ENCODE data around the gene CHFR. TPM values are rescaled to one million over a fixed set of nuclear protein-coding genes. Genes with fewer than 3 reads are reported as not detected.
"Not testable (repeated sequence)": the region's sequence is repeated elsewhere in the genome, so short reads cannot be mapped to it uniquely, and the experiment has no call there.

The CHFR gene
- total RNA-seq, 2 donors from 2014 or later, result 60.4 to 73.2 TPM

GRCh38 chr12:132836230-132836629, 51.2 kb downstream of the CHFR start:
- Mint-ChIP-seq H3K27ac (peak overlapping the region; percentile 45), H3K36me3 (peaks cover 2 to 30% of the 10 kb centered on the region in 2 donors)
- not testable (repeated sequence) for DNase-seq (ENCODE audit: low spot score in 2 of 2); ATAC-seq; H3K9me3 Mint-ChIP-seq

GRCh38 chr12:132835076-132836025, 52.1 kb downstream of the CHFR start:
- ATAC-seq, result no peak

DNA sequence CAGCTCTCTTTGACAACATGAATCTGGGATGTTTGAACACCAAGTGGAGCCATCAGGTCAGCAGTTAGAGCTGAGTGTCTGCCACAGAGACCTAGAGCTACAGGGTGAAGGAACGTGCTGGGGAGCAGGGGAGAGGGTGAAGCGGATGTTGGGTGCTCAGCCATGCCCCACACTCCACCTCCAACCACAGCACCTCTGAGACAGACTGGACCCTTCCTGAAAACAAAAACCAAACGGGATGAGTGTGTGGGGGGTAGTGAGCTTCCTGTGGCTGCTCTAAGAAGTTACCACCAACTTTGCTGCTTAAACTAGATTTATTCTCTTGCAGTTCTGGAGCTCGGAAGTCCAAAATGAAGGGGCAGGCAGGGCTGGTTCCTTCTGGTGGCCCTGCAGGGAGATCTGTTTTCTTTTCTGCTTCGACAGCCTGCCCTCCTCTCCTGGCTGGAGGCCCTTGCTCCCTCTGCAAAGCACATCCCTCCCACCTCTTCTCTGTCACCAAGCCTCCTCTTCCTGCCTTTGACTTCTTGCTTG, 53.2 kb downstream of the CHFR start:
- peak; percentile 81 to 85 for ATAC-seq
- Mint-ChIP-seq H3K36me3 (peaks cover 0 to 18% of the 10 kb centered on the region in 2 donors), H3K9me3 (no peaks in the 10 kb centered on the region), H3K27ac (peak overlapping the region; percentile 86 to 98)
- DNase-seq (ENCODE audit: low spot score in 2 of 2), result peak in 1 of 2 donors; percentile 30

More at GRCh38 chr12:132835076-132836025, 52.1 kb downstream of the CHFR start:
- H3K36me3 Mint-ChIP-seq, result peaks cover 0 to 29% of the 10 kb centered on the region in 2 donors
- peak overlapping the region; percentile 86 to 98 for H3K27ac Mint-ChIP-seq
- no peaks in the 10 kb centered on the region for H3K9me3 Mint-ChIP-seq
- DNase-seq (ENCODE audit: low spot score in 2 of 2), result no peak

DNA sequence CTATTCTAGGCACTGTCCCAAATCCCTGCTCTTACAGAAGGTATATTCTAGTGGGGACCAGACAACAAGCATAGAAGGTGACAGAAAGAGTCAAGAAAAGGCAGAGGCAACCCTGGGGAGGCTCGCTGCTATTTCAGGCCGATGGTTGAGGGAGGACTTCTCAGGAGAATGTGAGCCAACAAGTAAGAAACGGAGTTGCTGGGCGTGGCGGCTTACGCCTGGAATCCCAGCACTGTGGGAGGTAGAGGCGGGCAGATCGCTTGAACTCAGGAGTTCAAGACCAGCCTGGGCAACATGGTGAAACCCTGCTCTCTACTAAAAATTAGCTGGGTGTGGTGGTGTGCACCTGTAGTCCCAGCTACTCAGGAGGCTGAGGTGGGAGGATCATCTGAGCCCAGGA, 54.1 kb downstream of the CHFR start:
- ATAC-seq (no peak), DNase-seq (ENCODE audit: low spot score in 2 of 2) (no peak)
- peak overlapping the region; percentile 86 to 98 for H3K27ac Mint-ChIP-seq
- H3K36me3 Mint-ChIP-seq, result peaks cover under 1 to 14% of the 10 kb centered on the region in 2 donors
- no peaks in the 10 kb centered on the region for H3K9me3 Mint-ChIP-seq

GRCh38 chr12:132831771-132832170, 55.6 kb downstream of the CHFR start:
- DNase-seq (ENCODE audit: low spot score in 2 of 2) (no peak), ATAC-seq (no peak)
- peaks cover 15 to 23% of the 10 kb centered on the region in 2 donors for H3K36me3 Mint-ChIP-seq
- H3K9me3 Mint-ChIP-seq, result no peaks in the 10 kb centered on the region
- H3K27ac Mint-ChIP-seq, result no peak overlapping the region

DNA sequence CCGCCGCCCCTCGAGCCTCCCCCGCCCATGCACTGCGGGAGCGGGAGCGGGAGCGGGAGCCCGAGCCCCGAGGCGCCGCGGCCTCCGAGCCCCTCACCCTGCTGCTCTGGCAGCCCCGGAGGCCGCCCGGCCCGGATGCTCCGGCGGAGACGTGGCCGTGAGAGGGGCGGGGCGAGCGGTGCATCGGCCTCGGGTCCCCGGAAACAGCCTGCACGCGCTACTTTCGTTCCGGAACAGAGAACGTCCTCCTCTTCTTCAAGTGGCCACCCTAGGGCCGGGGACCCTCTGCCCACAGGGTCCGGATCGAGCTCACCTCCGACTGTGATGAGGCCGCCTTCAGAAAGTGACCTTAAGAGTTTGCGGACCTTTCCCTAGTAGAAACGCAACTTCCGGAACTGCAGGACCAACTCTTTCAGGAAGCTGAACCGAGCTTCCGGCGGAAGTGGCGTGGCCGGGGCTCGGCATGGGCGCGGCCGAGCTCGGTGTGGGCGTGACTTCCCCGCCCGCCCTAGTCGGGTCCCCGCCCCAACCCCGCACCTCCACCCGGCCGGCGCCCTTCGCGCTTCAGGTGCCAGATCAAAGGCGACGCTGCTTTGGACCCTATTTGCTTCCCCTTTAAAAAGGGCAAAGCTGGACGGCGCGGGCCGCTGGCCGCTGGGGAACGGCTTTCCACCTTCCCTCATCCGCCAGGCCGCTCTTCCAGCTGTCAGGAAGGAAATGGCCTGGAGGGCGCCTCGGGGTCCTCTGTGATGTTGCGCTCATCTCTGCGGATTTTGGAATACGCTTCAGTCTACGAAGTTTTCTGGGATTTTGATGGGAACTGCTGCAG, 58.5 kb downstream of the CHFR start, which contains the start of gene GOLGA3:
Gene GOLGA3, minus strand, starts transcription at position 164 of the 829 bp plus-strand sequence. CDS start 6,741 bp downstream, outside the sequence.
- ATAC-seq (peak; percentile 92 to 97), DNase-seq (ENCODE audit: low spot score in 2 of 2) (peak; percentile 93 to 95)
- Mint-ChIP-seq H3K9me3 (no peaks in the 10 kb centered on the region), H3K36me3 (peaks cover 30 to 31% of the 10 kb centered on the region in 2 donors), H3K27ac (peak within 1 kb of the TSS; percentile 100)

DNA sequence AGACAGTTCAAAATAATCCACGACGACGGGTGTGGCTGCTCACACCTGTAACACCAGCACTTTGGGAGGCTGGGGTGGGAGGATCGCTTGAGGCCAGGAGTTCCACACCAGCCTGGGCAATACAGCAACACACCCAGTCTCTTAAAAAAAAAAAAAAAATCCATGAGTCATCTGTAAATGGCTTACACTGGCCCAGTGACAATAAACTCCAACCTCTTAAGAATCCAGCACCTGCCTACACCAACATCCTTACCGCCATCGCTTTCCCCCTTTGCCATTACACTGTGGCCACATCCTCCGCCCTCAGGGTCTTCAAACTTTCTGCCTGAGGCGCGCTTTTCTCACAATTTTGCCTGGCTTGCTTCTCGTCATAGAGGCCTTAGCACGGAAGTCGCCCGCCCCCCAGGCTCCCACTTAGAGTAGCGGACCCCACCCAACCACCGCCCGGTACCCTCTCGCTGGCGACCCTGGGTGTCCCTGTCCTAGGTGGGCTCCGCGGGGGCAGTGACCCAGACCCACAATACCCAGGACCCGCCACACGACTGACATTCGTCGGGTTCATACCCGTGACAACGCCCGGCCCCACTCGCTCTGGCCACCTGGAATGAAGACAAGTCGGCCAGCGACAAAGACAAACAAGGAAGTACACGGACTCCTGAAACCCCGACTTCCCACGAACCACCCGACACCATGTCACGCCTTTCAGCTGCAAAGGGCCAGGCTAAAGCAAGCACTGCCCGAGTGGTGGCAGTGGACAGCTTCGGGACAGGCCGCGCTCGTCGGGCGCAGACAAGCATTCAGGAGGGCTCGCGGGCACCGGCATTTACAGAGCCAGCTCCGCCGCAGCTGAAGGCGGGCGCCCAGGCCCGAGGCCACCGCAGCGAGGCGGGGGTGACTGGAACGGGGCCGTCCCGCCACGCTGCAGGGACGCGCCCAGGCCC, 59.4 kb downstream of the CHFR start:
- Mint-ChIP-seq H3K36me3 (peaks cover 22 to 30% of the 10 kb centered on the region in 2 donors), H3K9me3 (no peaks in the 10 kb centered on the region), H3K27ac (peak overlapping the region; percentile 94 to 100)
- ATAC-seq, result peak; percentile 38 to 67
- peak in 1 of 2 donors; percentile 21 for DNase-seq (ENCODE audit: low spot score in 2 of 2)

DNA sequence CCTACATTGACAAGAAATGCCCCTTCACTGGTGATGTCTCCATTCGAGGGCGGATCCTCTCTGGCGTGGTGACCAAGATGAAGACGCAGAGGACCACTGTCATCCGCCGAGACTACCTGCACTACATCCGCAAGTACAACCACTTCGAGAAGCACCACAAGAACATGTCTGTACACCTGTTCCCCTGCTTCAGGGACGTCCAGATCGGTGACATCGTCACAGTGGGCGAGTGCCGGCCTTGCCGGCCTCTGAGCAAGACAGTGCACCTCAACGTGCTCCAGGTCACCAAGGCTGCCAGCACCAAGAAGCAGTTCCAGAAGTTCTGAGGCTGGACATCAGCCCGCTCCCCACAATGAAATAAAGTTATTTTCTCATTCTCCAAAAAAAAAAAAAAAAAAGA, 61.5 kb downstream of the CHFR start:
- DNase-seq (ENCODE audit: low spot score in 2 of 2), result no peak
- peaks cover 21 to 30% of the 10 kb centered on the region in 2 donors for H3K36me3 Mint-ChIP-seq
- H3K27ac Mint-ChIP-seq, result peak overlapping the region; percentile 72 to 77
- H3K9me3 Mint-ChIP-seq, result no peaks in the 10 kb centered on the region
- ATAC-seq, result no peak

GRCh38 chr12:132825089-132825488, 62.3 kb downstream of the CHFR start:
- H3K27ac Mint-ChIP-seq, result peak overlapping the region in 1 of 2 donors; percentile 77
- peaks cover 21 to 30% of the 10 kb centered on the region in 2 donors for H3K36me3 Mint-ChIP-seq
- H3K9me3 Mint-ChIP-seq, result no peaks in the 10 kb centered on the region
- DNase-seq (ENCODE audit: low spot score in 2 of 2) (no peak), ATAC-seq (no peak)

DNA sequence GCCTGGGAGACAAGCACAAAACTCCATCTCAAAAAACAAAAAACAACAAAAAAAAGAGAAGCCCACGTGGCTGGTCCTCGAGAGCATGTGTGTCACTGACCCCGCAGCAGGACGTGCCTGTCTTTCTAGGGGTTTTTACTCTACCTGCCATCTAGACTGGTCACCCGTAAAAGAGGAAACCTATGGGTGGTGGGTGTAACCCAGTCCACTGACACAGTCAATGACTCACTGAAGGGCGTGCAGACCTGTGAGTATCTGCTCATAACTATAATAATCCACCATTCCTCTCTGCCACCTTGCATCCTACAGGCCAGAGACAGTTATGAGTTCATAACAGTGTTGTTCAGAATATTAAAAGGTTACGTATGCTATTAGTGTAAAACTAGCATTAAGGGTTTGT, 63.4 kb downstream of the CHFR start:
- ATAC-seq, result no peak
- peak overlapping the region in 1 of 2 donors; percentile 40 for H3K27ac Mint-ChIP-seq
- H3K9me3 Mint-ChIP-seq, result no peaks in the 10 kb centered on the region
- no peak for DNase-seq (ENCODE audit: low spot score in 2 of 2)
- H3K36me3 Mint-ChIP-seq, result peaks cover 21 to 30% of the 10 kb centered on the region in 2 donors

DNA sequence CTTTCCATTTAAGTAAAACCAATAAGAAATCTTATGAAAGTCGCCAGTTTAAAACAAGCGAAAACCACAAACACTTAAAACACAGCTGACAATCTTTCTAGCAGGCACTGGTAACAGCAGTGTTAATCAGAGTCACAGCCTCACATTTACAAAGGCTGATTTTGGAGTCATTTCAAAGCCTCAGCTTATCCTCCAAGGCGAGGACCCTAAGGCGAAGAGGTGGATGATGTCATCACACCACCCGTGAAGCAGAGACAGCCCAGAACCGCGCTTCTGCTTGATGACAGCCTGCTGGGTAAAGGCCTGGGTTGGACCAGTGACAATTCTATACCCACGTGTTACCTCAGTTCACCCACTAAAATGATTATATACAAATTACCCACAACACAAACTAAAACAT, 68.8 kb downstream of the CHFR start:
- peaks cover 0 to 16% of the 10 kb centered on the region in 2 donors for H3K36me3 Mint-ChIP-seq
- peak in 1 of 2 donors; percentile 44 for ATAC-seq
- no peak for DNase-seq (ENCODE audit: low spot score in 2 of 2)
- H3K27ac Mint-ChIP-seq, result peak overlapping the region in 1 of 2 donors; percentile 55
- no peaks in the 10 kb centered on the region for H3K9me3 Mint-ChIP-seq

DNA sequence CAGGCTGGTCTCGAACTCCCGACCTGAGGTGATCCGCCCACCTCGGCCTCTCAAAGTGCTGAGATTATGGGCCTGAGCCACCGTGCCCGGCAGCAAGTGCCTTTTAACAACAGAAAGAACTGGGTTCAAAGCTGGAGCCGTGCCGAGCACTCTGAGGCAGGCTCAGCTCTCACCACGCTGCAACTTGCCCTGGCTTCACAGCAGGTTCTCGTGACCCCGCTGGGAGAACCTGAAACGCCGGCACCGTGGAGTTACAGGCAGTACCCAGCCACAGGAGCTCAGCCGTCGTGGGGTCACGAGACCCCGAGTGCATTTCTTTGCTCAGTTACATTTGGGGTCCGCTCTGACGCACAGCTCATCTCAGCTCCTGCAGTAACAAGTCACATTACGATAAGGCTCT, 73.2 kb downstream of the CHFR start:
- peaks cover 6 to 24% of the 10 kb centered on the region in 2 donors for H3K36me3 Mint-ChIP-seq
- no peak for DNase-seq (ENCODE audit: low spot score in 2 of 2)
- no peak overlapping the region for H3K27ac Mint-ChIP-seq
- no peak for ATAC-seq
- no peaks in the 10 kb centered on the region for H3K9me3 Mint-ChIP-seq

DNA sequence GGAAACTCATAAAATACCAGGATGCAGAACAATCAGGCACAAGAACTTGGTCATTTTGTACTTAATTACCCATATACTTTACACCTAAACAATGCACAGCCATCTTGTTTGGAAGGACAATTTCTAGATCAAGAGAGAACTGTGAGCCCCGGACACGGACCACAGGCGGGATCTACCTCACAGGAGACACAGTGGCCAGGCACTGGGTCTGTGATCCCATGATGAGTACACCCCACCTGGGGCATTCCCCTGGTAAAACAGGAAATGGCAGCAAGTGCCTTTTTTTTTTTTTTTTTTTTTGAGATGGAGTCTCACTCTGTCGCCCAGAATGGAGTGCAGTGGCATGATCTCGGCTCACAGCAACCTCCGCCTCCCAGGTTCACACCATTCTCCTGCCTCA, 74.0 kb downstream of the CHFR start:
- Mint-ChIP-seq H3K36me3 (peaks cover 12 to 28% of the 10 kb centered on the region in 2 donors), H3K27ac (no peak overlapping the region), H3K9me3 (no peaks in the 10 kb centered on the region)
- ATAC-seq (peak in 1 of 2 donors; percentile 76), DNase-seq (ENCODE audit: low spot score in 2 of 2) (no peak)

- Mint-ChIP-seq H3K9me3 (no peaks in the 10 kb centered on the region), H3K36me3 (peaks cover 13 to 28% of the 10 kb centered on the region in 2 donors), H3K27ac (no peak overlapping the region)
- ATAC-seq (peak in 1 of 2 donors; percentile 37), DNase-seq (ENCODE audit: low spot score in 2 of 2) (no peak)
These were observed 74.6 kb downstream of the CHFR start for GRCh38 chr12:132812631-132813305.

- H3K9me3 Mint-ChIP-seq, ATAC-seq, H3K27ac Mint-ChIP-seq: not testable (repeated sequence)
- peak in 1 of 2 donors; percentile 21 for DNase-seq (ENCODE audit: low spot score in 2 of 2)
- H3K36me3 Mint-ChIP-seq, result peaks cover 24 to 38% of the 10 kb centered on the region in 2 donors
These were observed 78.0 kb downstream of the CHFR start for GRCh38 chr12:132809391-132809790.
